Measurements from ENCODE around the gene MTMR6.

DNA sequence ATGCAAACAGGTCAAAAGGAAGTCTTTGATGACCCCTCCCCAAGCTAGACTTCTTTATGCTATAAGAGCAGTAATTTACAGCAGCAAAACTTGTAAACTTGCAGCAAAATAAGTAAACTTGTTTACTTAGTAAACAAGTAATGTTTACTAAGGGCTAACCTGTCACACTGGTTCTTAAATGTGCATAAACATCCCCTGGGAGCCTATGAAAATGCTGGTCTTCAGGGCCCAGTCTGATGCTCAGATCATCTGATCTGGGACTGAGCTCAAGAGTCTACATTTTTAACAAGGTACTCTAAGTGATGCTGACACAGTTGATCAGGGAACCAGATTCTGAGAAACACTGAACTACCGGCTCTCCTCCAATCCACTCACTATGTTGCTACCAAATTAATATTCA lies 53.4 kb downstream of the MTMR6 start:
- no peak for TF ChIP-seq TEAD4 (IDR thresholded peaks at IDR 0.05)
- TF ChIP-seq TAF1 (IDR thresholded peaks at IDR 0.05; ENCODE audit: low read depth) = no peak
- TF ChIP-seq YY1 (IDR thresholded peaks at IDR 0.05; ENCODE audit: low read depth) = no peak
- TF ChIP-seq, protein P1, sequence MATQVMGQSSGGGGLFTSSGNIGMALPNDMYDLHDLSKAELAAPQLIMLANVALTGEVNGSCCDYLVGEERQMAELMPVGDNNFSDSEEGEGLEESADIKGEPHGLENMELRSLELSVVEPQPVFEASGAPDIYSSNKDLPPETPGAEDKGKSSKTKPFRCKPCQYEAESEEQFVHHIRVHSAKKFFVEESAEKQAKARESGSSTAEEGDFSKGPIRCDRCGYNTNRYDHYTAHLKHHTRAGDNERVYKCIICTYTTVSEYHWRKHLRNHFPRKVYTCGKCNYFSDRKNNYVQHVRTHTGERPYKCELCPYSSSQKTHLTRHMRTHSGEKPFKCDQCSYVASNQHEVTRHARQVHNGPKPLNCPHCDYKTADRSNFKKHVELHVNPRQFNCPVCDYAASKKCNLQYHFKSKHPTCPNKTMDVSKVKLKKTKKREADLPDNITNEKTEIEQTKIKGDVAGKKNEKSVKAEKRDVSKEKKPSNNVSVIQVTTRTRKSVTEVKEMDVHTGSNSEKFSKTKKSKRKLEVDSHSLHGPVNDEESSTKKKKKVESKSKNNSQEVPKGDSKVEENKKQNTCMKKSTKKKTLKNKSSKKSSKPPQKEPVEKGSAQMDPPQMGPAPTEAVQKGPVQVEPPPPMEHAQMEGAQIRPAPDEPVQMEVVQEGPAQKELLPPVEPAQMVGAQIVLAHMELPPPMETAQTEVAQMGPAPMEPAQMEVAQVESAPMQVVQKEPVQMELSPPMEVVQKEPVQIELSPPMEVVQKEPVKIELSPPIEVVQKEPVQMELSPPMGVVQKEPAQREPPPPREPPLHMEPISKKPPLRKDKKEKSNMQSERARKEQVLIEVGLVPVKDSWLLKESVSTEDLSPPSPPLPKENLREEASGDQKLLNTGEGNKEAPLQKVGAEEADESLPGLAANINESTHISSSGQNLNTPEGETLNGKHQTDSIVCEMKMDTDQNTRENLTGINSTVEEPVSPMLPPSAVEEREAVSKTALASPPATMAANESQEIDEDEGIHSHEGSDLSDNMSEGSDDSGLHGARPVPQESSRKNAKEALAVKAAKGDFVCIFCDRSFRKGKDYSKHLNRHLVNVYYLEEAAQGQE (IDR thresholded peaks at IDR 0.05; ENCODE audit: low read depth) = no peak
- TF ChIP-seq, protein P2, sequence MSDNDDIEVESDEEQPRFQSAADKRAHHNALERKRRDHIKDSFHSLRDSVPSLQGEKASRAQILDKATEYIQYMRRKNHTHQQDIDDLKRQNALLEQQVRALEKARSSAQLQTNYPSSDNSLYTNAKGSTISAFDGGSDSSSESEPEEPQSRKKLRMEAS (IDR thresholded peaks at IDR 0.05) = no peak
- no peak for TF ChIP-seq EP300 (IDR thresholded peaks at IDR 0.05; ENCODE audit: borderline replicate concordance)
- TF ChIP-seq FOXM1 (IDR thresholded peaks at IDR 0.05; ENCODE audit: borderline replicate concordance, low read depth) = no peak
- TF ChIP-seq CREB1 (IDR thresholded peaks at IDR 0.05; ENCODE audit: low read depth) = no peak
